Activated CD4-positive, alpha-beta T cell treated with anti-CD3 and anti-CD28 coated beads for 4 hours (primary cell): ENCODE data around the gene GJA10.
A peak's percentile ranks its signal among the peaks of the same experiment; 100 is the strongest.

Experiments
- DNase-seq, 2 donors: peaks; one replicate each; pipeline ENCODE4 v3.0.0-alpha.2; 2020

GJA10 gene

GRCh38 chr6:89917801-89918366 lies 23.6 kb downstream of the GJA10 start:
- DNase-seq, result no peak

DNA sequence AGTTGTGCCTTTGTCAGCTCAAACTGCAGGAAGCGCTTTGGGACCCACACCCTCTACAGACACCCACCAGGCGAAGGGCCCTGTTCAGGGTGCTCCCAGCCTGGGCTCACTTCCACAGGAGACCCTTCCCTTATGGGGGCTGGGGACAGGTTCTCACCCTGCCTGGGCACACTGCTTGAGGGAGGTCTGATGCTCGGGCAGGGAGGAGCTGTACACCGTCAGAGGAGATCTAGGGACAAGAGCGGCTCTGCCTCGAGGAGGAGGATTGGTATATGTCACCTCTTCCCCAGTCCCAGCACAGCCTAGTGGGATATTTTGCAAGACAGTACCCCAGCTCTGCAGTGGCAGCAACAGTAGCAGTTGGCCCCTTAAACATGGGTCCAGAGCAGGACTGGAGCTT lies 26.9 kb downstream of the GJA10 start:
- no peak for DNase-seq

- DNase-seq, result no peak
Measured at GRCh38 chr6:89921691-89922090, 27.4 kb downstream of the GJA10 start.

DNA sequence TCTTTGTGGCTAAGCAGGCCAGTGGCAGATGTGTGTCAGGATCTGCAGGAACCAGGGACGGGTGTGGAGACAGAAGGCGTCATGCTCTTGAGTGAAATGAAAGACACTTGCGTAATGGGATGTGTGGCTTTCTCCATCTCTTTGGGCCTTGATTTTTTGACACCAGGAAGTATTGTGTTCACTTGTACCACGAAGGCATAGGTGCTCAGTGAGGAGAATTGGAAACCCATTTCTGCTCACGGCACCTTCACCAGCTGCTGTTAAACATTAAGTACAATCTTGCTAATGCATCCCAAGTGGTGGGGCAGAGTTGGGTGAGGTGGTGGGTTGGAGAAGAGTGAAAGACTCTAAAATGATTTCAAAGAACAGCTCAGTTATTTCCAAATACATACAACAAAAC lies 30.0 kb downstream of the GJA10 start:
- DNase-seq, result no peak

- DNase-seq, result no peak
Measured at GRCh38 chr6:89925826-89926225, 31.6 kb downstream of the GJA10 start.

GRCh38 chr6:89927264-89927663 lies 33.0 kb downstream of the GJA10 start:
- DNase-seq, result no peak

DNA sequence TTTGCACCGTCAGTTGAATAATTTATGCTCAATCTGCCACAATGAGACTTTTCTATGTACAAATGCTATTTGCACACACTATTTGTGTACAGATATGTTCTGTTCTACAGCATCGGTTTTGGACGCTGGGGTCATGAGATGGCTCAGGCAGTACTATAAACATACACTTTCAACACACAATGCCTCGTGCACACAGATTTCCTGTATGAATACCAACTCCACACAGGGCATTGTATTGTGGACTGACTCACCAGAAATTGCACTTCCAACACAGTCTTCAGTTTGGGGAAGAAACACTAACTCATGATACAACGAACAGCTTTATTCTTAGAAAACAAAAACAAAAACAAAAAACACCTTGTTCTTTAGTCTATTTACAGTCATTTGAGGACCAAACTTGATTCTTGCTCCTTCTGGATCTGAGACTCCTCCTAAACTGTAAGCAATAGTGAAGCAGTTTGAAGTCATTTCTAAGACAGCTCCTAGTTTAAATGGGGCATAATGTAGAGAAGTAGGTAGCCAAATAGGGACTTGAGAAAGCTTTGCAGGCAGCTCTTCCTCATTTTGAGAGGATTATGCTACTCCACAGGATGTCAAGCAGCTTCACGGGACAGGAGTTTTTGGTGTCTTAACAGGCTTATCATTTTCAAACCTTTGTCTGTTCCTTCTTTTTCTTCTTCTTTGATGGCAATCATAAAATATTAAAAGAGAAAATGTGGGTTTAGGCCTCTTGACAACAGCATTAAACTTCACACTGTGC lies 33.7 kb downstream of the GJA10 start:
- no peak for DNase-seq

- DNase-seq, result peak in 1 of 2 donors; percentile 47
Measured at GRCh38 chr6:89928604-89929003, 34.3 kb downstream of the GJA10 start.

GRCh38 chr6:89930789-89931188 lies 36.5 kb downstream of the GJA10 start:
- no peak for DNase-seq

GRCh38 chr6:89932245-89932802 lies 38.1 kb downstream of the GJA10 start:
- no peak for DNase-seq

GRCh38 chr6:89934685-89935366 lies 40.6 kb downstream of the GJA10 start:
- no peak for DNase-seq

- DNase-seq, result no peak
Measured at GRCh38 chr6:89936177-89936576, 41.9 kb downstream of the GJA10 start.

- no peak for DNase-seq
Measured at GRCh38 chr6:89938014-89938413, 43.7 kb downstream of the GJA10 start.

GRCh38 chr6:89939144-89939543 lies 44.9 kb downstream of the GJA10 start:
- DNase-seq, result no peak

GRCh38 chr6:89940225-89941027 lies 46.2 kb downstream of the GJA10 start:
- peak; percentile 58 to 69 for DNase-seq

GRCh38 chr6:89941031-89941762 lies 46.9 kb downstream of the GJA10 start:
- no peak for DNase-seq

GRCh38 chr6:89941763-89942497 lies 47.7 kb downstream of the GJA10 start:
- DNase-seq, result no peak

- no peak for DNase-seq
Measured at GRCh38 chr6:89942601-89943000, 48.3 kb downstream of the GJA10 start.

GRCh38 chr6:89944181-89944755 lies 50.0 kb downstream of the GJA10 start:
- no peak for DNase-seq

DNA sequence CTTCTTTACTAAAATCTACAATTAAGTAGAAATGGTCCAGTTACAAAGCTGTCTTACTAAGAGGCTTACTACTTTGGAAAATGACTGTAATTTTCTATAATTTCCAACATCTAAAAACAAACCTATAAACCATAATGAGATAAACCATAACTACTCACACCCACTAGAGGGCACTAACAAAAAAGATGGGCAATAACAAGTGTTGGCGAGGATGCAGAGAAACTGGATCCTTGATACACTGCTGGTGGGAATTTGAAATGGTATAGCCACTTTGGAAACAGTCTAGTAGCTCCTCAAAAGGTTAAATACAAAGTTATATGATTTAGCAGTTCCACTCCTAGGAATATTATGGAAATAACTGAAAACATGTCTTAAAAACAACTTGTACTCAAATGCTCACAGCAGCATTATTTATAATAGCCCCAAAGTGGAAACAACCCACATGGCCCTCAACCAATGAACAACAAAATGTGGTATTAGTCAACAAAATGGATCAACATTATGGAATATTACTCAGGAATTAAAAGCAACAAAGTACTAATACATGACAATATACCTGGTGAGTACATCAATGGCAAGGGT lies 50.6 kb downstream of the GJA10 start:
- no peak for DNase-seq
